GM23338 (cell line): ENCODE data around the gene ZFP42. TPM values are rescaled to one million over a fixed set of nuclear protein-coding genes. Genes with fewer than 3 reads are reported as not detected.
A peak's percentile ranks its signal among the peaks of the same experiment; 100 is the strongest.

Experiments used
- ATAC-seq: fragments of 200-7000 bp; cut with Tn5 transposase; 3 replicates; pipeline ENCODE4 v1.9.1; 2020
- DNase-seq: peaks from one replicate; pipeline ENCODE4 v3.0.0-alpha.2; 2015; ENCODE audit warnings: low spot score
- H2AFZ ChIP-seq: fragments of 200-600 bp; sonication (generic); 2 replicates; pipeline ENCODE4 v1.8.0; 2016; ENCODE audit warnings: antibody characterized with exemption, mild to moderate bottlenecking, moderate library complexity
- H3F3A ChIP-seq: fragments of 200-600 bp; sonication (generic); replicated peaks from 2 replicates; pipeline ENCODE4 v1.8.0; 2017; ENCODE audit warnings: antibody characterized with exemption, mixed run types, low read depth
- H3K27ac ChIP-seq: fragments of 200-600 bp; sonication (generic); 2 replicates; pipeline ENCODE4 v1.6.1; 2016; ENCODE audit warnings: low read depth
- H3K27me3 ChIP-seq: fragments of 200-600 bp; sonication (generic); 2 replicates; pipeline ENCODE4 v1.8.0; 2016; ENCODE audit warnings: mild to moderate bottlenecking, mixed run types, moderate library complexity; ENCODE audit not compliant: insufficient read depth
- H3K36me3 ChIP-seq: fragments of 200-600 bp; sonication (generic); 2 replicates; pipeline ENCODE4 v1.8.0; 2016; ENCODE audit warnings: mild to moderate bottlenecking; ENCODE audit not compliant: insufficient read depth
- H3K4me1 ChIP-seq: fragments of 200-600 bp; sonication (generic); 2 replicates; pipeline ENCODE4 v1.8.0; 2016; ENCODE audit warnings: mild to moderate bottlenecking, moderate library complexity; ENCODE audit not compliant: insufficient read depth
- H3K4me2 ChIP-seq: fragments of 200-600 bp; sonication (generic); 2 replicates; pipeline ENCODE4 v1.7.1; 2017; ENCODE audit warnings: mixed run types
- H3K4me3 ChIP-seq: fragments of 200-600 bp; sonication (generic); 2 replicates; pipeline ENCODE4 v1.6.1; 2016; ENCODE audit warnings: mixed run types
- H3K79me2 ChIP-seq: fragments of 200-600 bp; sonication (generic); replicated peaks from 2 replicates; pipeline ENCODE4 v1.8.0; 2017; ENCODE audit warnings: mild to moderate bottlenecking; ENCODE audit not compliant: insufficient read depth
- H3K9me2 ChIP-seq: fragments of 200-600 bp; sonication (generic); 2 replicates; pipeline ENCODE4 v1.8.0; 2017; ENCODE audit not compliant: insufficient read depth
- H4K20me1 ChIP-seq: fragments of 200-600 bp; sonication (generic); replicated peaks from 2 replicates; pipeline ENCODE4 v1.8.0; 2017; ENCODE audit warnings: mild to moderate bottlenecking; ENCODE audit not compliant: insufficient read depth
- H3K27ac Mint-ChIP-seq: 2 replicates; pipeline ENCODE4 v1.8.0; 2020; ENCODE audit warnings: inconsistent platforms, mild to moderate bottlenecking, moderate library complexity, mixed read lengths
- H3K27me3 Mint-ChIP-seq: 3 replicates; pipeline ENCODE4 v1.8.0; 2022; ENCODE audit warnings: low read depth, mild to moderate bottlenecking, moderate library complexity, mixed read lengths, inconsistent platforms; ENCODE audit not compliant: insufficient read depth, poor library complexity
- H3K36me3 Mint-ChIP-seq: 3 replicates; pipeline ENCODE4 v1.8.0; 2021; ENCODE audit warnings: low read depth, mild to moderate bottlenecking, inconsistent platforms, moderate library complexity, mixed read lengths
- H3K4me1 Mint-ChIP-seq: 3 replicates; pipeline ENCODE4 v1.8.0; 2020; ENCODE audit warnings: mild to moderate bottlenecking, inconsistent platforms, mixed read lengths
- H3K4me3 Mint-ChIP-seq: 3 replicates; pipeline ENCODE4 v1.8.0; 2021; ENCODE audit warnings: moderate library complexity, mild to moderate bottlenecking, inconsistent platforms, mixed read lengths
- H3K9me3 Mint-ChIP-seq: 3 replicates; pipeline ENCODE4 v1.8.0; 2020; ENCODE audit warnings: moderate library complexity, mild to moderate bottlenecking, inconsistent platforms, mixed read lengths
- CREB1 ChIP-seq: fragments of 250-450 bp; sonication (Bioruptor Pico); IDR thresholded peaks from 2 replicates; pipeline ENCODE4 v1.5.0; 2020; ENCODE audit warnings: low read depth, mild to moderate bottlenecking, moderate library complexity
- CTCF ChIP-seq, 2 experiments: fragments of 200-600 bp in 1 of 2; sonication (generic) in 1 of 2; conservative IDR thresholded peaks; 2 replicates each; pipeline versions ENCODE4 v1.5.1 to v1.6.1; 2016 to 2017; ENCODE audit warnings: antibody characterized with exemption in 2 of 2, low read depth in 2 of 2, mild to moderate bottlenecking in 2 of 2, moderate library complexity in 1 of 2
- ETS1 ChIP-seq: IDR thresholded peaks from 2 replicates; pipeline ENCODE4 v1.6.1; 2016; ENCODE audit warnings: antibody characterized with exemption
- EZH2 ChIP-seq: fragments of 200-600 bp; sonication (generic); IDR thresholded peaks from one replicate; pipeline ENCODE4 v1.8.0; 2017; ENCODE audit warnings: antibody characterized with exemption, mild to moderate bottlenecking, low read depth; ENCODE audit not compliant: unreplicated experiment
- EZH2phosphoT487 ChIP-seq: fragments of 200-600 bp; sonication (generic); IDR thresholded peaks from one replicate; pipeline ENCODE4 v1.8.1; 2018; ENCODE audit warnings: antibody characterized with exemption; ENCODE audit not compliant: unreplicated experiment
- JUNB ChIP-seq: IDR thresholded peaks from one replicate; pipeline ENCODE4 v1.6.1; 2016; ENCODE audit warnings: antibody characterized with exemption; ENCODE audit not compliant: unreplicated experiment
- NANOG ChIP-seq: IDR thresholded peaks from 2 replicates; pipeline ENCODE4 v1.6.1; 2016; ENCODE audit warnings: antibody characterized with exemption, borderline replicate concordance
- POLR2AphosphoS5 ChIP-seq: IDR thresholded peaks from 2 replicates; pipeline ENCODE4 v1.6.1; 2016; ENCODE audit warnings: antibody characterized with exemption, low read depth
- REST ChIP-seq: IDR thresholded peaks from one replicate; pipeline ENCODE4 v1.6.1; 2018; ENCODE audit warnings: antibody characterized with exemption; ENCODE audit not compliant: unreplicated experiment
- STAT1 ChIP-seq: IDR thresholded peaks from one replicate; pipeline ENCODE4 v1.6.1; 2016; ENCODE audit warnings: antibody characterized with exemption; ENCODE audit not compliant: unreplicated experiment
- ZNF114 ChIP-seq: fragments of 250-450 bp; sonication (Bioruptor Pico); IDR thresholded peaks from 2 replicates; pipeline ENCODE4 v1.5.0; 2020; ENCODE audit warnings: mild to moderate bottlenecking, moderate library complexity
- ZNF331 ChIP-seq: fragments of 250-450 bp; sonication (Bioruptor Pico); IDR thresholded peaks from 2 replicates; pipeline ENCODE4 v1.5.0; 2020; ENCODE audit warnings: low read depth, mild to moderate bottlenecking, moderate library complexity
- ZNF462 ChIP-seq: fragments of 250-450 bp; sonication (Bioruptor Pico); IDR thresholded peaks from 2 replicates; pipeline ENCODE4 v1.5.0; 2020; ENCODE audit warnings: mild to moderate bottlenecking, moderate library complexity
- polyA plus RNA-seq: library from polyadenylated mRNA; unstranded; fragments of >200 nt; fragmentation: Nextera tagmentation; extraction: Ambion mirVana; gene quantifications from 2 replicates; pipeline ENCODE4 v1.2.1, GENCODE V29; 2016
- total RNA-seq: library from RNA; depleted of rRNA; stranded (reverse); fragments of >200 nt; shearing (Covaris generic); gene quantifications from 2 replicates; pipeline ENCODE4 v1.2.3, GENCODE V29; 2014

The ZFP42 gene
- total and polyA plus RNA-seq, 2 experiments from 2014 or later: 70.0 to 111 TPM

GRCh38 chr4:188032170-188032569 lies 36.6 kb downstream of the ZFP42 start:
- Mint-ChIP-seq H3K27me3 (peaks cover 17% of the 10 kb centered on the region), H3K4me3 (peak overlapping the region; percentile 68), H3K4me1 (peaks cover 43% of the 10 kb centered on the region), H3K36me3 (no peaks in the 10 kb centered on the region), H3K9me3 (no peaks in the 10 kb centered on the region), H3K27ac (peak overlapping the region; percentile 97)
- Histone ChIP-seq H2AFZ (no peak overlapping the region; the same call in 1 of the 2 replicates), H3K27ac (peak overlapping the region; percentile 92), H3K36me3 (no peaks in the 10 kb centered on the region), H3K27me3 (no peaks in the 10 kb centered on the region), H3K4me3 (peak overlapping the region; percentile 44), H3K9me2 (no peaks in the 10 kb centered on the region), H3K4me1 (peaks cover 26% of the 10 kb centered on the region), H4K20me1 (no peaks in the 10 kb centered on the region), H3F3A (peaks cover 3% of the 10 kb centered on the region; the same call in 1 of the 2 replicates), H3K4me2 (peak overlapping the region; percentile 72), H3K79me2 (0 out of 2 replicates have a peak, but pooled peaks cover 4% of the 10 kb centered on the region)
- peak; percentile 85 for ATAC-seq
- DNase-seq: peak; percentile 83
- TF ChIP-seq CTCF (conservative IDR thresholded peaks at IDR 0.05; ENCODE audit: low read depth in 2 of 2) (no peak), STAT1 (no peak), POLR2AphosphoS5 (no peak), ETS1 (0 out of 2 replicates have a peak, but pooled peaks have one; percentile 8), EZH2 (no peak), ZNF462 (CRISPR knock-in tag) (no peak), CREB1 (0 out of 2 replicates have a peak, but pooled peaks have one; percentile 16), NANOG (peak; percentile 95), EZH2phosphoT487 (no peak), JUNB (no peak), REST (no peak), ZNF114 (no peak), ZNF331 (no peak)
